Measurements from ENCODE around the gene CTDSP2.

DNA sequence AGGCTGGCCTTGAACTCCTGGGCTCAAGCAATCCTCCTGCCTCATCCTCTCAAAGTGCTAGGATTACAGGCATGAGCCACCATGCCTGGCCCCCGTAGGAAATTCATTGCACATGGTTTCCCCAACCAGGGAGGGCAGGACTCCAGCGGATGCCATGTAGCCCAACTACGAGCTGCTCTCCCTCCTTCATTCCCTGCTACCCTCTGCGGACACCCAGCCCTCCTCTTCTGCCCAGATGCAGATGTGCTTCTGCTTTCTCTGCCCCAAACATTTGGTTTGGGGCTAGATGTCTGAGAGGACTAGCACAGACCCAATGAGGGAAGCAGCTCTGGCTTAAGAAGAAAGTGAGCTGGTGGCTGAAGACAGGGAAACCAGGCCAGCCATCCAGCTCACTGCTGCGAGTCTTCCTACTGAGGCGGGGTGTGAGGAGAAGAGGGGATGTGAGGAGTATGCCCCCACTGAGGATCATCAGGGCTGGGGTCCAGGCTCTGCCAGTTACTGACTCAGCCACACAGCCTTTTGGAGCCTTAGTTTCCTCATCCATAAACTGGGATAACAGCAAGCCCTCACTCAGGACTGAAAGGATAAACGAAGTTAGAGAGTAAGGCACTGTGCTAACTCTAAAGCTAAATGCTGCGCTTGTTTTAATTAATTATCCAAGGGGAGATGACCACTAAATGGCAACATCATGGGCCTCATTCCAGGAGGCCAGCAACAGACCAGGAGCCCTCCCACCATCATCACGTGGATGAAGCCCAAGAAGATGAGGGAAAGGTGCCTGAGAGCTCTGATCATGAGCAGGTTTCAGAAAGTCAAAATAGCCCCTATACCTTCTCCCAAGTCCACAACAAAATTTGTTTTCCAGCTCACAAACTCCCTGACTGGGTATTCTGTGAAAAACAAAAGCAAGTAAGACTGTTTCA lies 10.9 kb downstream of the CTDSP2 start:
- TF ChIP-seq, protein P1, sequence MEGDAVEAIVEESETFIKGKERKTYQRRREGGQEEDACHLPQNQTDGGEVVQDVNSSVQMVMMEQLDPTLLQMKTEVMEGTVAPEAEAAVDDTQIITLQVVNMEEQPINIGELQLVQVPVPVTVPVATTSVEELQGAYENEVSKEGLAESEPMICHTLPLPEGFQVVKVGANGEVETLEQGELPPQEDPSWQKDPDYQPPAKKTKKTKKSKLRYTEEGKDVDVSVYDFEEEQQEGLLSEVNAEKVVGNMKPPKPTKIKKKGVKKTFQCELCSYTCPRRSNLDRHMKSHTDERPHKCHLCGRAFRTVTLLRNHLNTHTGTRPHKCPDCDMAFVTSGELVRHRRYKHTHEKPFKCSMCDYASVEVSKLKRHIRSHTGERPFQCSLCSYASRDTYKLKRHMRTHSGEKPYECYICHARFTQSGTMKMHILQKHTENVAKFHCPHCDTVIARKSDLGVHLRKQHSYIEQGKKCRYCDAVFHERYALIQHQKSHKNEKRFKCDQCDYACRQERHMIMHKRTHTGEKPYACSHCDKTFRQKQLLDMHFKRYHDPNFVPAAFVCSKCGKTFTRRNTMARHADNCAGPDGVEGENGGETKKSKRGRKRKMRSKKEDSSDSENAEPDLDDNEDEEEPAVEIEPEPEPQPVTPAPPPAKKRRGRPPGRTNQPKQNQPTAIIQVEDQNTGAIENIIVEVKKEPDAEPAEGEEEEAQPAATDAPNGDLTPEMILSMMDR (IDR thresholded peaks at IDR 0.05; ENCODE audit: extremely low read depth in 1 of 2, insufficient read depth in 1 of 2, low read depth in 1 of 2, low read length in 2 of 2), result no peak
- TF ChIP-seq EZH2 (IDR thresholded peaks at IDR 0.05; ENCODE audit: borderline replicate concordance, low read depth, low read length, severe bottlenecking) (no peak), POLR2A (IDR thresholded peaks at IDR 0.05; ENCODE audit: low read depth, low read length) (no peak), MYC (IDR thresholded peaks at IDR 0.05; ENCODE audit: low read depth, low read length) (no peak), POLR2AphosphoS5 (IDR thresholded peaks at IDR 0.05; ENCODE audit: insufficient read depth, low read depth, low read length) (no peak), GATA2 (IDR thresholded peaks at IDR 0.05; ENCODE audit: insufficient read depth, insufficient read length, low read depth, low read length) (no peak), JUN (IDR thresholded peaks at IDR 0.05; ENCODE audit: borderline replicate concordance, insufficient read depth, insufficient read length, low read depth) (no peak), FOS (IDR thresholded peaks at IDR 0.05; ENCODE audit: borderline replicate concordance, insufficient read depth, low read length) (no peak)
- TF ChIP-seq, protein P2, sequence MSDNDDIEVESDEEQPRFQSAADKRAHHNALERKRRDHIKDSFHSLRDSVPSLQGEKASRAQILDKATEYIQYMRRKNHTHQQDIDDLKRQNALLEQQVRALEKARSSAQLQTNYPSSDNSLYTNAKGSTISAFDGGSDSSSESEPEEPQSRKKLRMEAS (IDR thresholded peaks at IDR 0.05; ENCODE audit: insufficient read depth, insufficient read length), result no peak
